ENCODE results near the gene DRC3.
A peak's percentile ranks its signal among the peaks of the same experiment; 100 is the strongest.
"Not testable (repeated sequence)": the region's sequence is repeated elsewhere in the genome, so short reads cannot be mapped to it uniquely, and the experiment has no call there.

The DRC3 gene

GRCh38 chr17:17972126-17972951, at the start of gene DRC3, which contains the start of gene TOM1L2:
Gene DRC3, plus strand, starts transcription at chr17:17972862. Its CDS starts 4,737 bp downstream, at chr17:17977599.
Gene TOM1L2, minus strand, starts transcription at chr17:17972400. Its CDS starts 87 bp downstream, at chr17:17972313.
- DNase-seq (ENCODE audit: low read depth in 3 of 3) = peak; percentile 99 to 100 (median 100)

- no peak for DNase-seq (ENCODE audit: low read depth in 3 of 3)
These were observed 48.4 kb upstream of the DRC3 start for GRCh38 chr17:17924131-17924856.

DNA sequence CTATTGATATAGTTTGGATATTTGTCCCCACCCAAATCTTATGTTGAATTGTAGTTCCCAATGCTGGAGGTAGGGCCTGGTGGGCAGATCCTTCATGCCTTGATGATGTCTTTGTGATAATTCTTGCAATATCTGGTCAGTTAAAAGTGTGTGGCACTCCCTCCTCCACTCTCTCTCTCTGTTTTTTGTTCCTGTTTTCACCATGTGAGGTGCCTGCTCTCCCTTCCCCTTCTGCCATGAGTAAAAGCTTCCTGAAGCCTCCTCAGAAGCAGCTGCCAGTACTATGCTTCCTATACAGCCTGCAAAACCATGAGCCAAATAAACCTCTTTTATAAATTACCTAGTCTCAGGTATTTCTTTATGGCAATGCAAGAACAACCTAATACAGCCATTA, 47.8 kb upstream of the DRC3 start:
- no peak for DNase-seq (ENCODE audit: low read depth in 3 of 3)

- DNase-seq (ENCODE audit: low read depth in 3 of 3) = no peak
These were observed 46.6 kb upstream of the DRC3 start for GRCh38 chr17:17926036-17926435.

DNA sequence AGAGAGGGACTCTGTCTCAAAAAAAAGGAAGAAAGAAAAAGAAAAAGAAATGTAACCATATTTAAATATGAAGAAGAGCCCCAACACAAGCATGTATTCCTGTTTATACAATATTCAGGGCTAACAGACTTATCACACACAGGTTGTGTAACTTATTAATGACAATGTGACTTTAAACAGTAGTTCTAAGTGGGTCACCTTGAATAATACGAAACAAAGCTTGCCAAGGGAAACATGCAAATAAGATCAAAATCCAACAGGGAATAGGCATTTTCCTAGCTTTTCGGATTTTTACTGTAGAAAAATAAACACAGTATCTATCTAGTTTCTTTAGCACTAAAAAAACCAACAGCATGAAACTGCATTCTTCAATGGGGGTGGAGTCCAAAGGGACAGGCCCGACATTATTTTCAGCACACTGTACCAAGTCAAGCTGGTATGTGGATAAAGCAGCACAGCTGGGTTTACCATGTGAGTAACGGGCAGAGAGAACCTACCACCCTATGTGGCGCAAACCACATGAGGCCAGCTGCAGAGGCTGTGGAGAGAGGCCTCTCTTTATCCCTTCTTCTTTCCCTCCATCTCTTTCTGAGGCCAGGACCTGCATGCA, 45.7 kb upstream of the DRC3 start:
- no peak for DNase-seq (ENCODE audit: low read depth in 3 of 3)

DNA sequence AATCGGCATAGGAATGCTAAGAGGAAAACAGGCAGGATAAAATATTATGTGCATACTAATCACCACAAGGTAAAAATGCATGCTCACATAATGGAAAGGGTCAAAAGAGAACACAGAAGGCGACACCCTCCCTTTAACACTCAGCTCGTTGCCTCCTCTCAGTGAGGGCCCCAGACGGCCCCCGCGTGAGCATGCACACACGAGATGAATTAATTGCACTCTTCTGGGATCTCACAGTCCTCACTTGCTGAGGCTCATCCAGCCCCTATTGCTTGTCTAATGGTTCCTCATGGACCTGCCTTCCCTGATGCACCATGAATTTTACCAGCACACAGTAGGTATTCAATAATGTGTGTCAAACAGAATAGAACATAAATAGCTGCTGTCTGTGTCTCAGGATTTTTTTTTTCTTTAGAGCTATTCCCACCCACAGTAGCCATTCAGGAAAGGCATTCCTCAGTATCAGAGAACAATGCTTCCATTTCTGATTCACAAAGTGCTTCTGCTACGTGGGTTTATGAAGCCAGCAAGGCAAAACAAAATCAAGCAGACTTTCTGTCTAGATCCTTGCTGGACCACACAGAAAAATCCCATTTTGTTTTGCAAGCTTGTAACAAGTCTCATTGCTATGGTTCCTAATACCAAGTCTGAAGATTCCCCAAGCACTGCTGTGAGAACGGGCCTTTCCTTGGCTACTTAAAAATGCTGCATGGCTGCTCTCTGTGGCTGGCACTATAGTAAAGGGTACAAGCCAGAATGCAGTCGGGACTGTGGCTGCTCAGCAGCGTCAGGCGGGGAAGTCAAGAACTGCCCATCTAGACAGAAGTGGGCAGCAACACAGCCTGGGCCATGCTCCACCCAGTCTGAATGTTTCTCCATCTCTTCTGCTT, 44.0 kb upstream of the DRC3 start:
- no peak for DNase-seq (ENCODE audit: low read depth in 3 of 3)

DNA sequence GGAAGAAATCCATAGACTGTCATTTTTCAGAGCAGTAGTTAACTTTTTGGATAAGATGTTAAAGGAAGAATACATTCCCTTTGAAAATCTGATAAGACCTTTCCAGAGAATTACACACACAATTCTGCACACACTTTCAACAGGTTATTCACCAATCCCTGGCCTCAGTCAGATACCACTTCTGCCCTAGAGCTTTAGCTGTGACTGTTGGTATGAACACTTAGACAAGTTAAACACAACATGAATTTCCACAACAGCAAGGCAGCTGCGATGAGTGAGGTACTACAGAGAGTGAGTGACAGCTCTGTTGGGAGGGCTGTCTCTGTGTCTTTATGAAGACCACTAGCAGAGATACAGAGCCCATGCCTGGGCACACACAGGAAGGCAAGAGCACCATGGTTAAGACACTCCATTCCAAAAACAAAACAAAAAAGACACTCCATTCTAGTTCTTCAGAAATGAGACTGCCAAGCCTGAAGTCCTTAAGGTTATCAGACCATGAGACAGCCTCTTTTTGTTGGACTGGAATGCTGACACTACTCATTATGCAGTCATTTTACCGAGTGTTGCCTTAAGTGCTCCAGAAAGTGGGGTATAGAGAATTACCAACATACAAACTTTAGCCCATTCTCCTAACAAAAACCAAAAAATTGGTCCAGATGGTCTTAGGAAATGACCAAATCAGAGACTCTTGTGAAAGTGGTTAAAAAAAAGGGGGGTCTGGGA, 42.8 kb upstream of the DRC3 start:
- DNase-seq (ENCODE audit: low read depth in 3 of 3) = no peak

DNA sequence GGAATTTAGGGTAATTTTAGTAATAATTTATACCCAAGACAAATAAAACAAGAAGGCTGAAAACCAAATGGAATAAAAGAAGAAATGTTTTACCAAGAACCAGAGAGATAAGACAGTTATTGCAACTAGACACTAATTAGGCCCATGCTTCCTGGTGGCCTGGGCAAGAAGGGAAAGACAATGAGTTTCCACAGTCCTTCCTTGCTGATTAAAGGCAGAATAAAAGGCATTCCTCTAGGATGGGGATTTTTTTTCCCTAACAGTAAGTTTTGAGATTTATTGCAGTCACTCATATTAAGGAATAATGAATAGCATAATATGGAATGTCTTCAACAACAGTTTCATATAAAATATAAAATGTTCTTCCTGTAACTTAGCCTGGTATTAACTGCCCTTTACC, 42.0 kb upstream of the DRC3 start:
- no peak for DNase-seq (ENCODE audit: low read depth in 3 of 3)

DNA sequence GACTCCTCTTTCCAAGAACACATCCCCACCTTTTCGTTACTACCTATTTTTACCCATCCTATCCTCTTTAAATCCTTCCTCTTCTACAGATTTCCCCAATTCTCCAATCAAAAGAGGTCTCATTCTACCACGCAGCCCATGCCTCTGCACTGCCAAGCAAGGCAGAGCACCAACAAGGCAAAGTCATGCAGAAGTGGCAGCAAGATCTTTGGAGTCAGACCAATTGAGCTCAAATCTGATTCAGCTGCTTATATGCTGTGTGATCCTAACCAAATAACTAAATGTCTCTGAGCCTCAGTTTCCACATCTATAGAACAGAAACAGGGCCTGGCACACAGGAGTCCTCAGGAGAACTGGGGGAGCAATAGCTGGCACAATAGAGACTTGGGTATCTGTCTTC, 41.5 kb upstream of the DRC3 start:
- no peak for DNase-seq (ENCODE audit: low read depth in 3 of 3)

GRCh38 chr17:17933775-17934174, 38.9 kb upstream of the DRC3 start:
- DNase-seq (ENCODE audit: low read depth in 3 of 3) = no peak

DNA sequence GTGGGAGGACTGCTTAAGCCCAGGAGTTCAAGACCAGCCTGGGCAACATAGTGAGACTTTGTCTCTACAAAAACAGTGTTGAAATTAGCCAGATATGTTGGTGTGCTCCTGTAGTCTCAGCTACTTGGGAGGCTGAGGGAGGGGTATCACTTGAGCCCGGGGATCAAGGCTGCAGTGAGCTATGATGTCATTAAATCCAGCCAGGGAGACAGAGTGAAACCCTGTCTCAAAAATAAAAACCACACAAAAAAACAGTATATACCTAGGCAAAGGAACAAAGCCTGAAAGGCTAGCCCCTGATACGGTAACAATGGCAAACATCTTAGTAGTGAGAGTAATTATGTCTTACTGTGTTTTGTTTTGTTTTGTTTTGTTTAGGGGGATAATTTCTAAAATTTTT, 38.4 kb upstream of the DRC3 start:
- no peak for DNase-seq (ENCODE audit: low read depth in 3 of 3)

GRCh38 chr17:17934806-17935205, 37.9 kb upstream of the DRC3 start:
- DNase-seq (ENCODE audit: low read depth in 3 of 3) = no peak

DNA sequence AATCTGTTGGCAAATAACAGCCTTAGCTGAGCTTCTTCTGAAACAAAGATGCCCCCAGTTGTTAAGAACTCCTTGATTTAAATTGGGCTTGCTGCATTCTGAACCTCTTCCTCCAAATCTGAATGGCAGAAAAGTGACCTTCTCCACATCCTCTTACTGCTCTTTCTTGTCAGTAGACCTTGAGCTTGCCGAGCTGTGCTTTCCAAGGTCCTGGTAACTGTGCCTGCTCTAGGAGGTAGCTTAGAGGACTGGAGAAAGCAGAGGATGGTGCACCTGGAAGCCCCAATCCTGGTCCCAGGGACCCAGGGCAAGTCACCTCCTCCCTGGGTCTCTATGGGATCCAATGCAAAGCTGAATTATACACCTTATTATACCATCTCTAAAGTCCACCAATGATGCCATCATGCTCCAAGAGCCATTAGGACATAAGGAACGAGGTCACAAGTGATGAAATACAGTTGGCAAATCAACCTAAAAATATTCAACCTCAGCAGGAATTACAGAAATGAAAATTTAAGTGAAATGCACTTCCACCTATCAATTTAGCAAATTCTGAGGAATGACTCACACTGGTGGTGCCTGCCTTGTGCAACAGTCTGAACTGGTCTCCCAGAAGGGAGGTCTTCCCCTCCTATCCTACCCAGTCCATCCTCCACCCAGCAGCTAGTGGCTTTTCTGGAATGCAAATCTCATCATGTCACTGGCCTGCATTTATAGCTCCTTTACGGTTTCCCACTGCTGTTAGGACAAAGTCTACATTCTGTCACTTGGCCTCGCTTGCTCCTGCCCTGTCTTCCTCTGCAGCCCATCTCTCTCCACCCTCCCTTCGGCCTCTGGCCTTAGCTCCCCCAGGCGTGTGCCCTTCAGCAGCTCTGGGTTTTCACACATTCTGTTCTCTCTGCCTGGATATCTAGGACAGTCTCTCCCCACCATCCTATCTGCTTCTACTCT, 37.1 kb upstream of the DRC3 start:
- DNase-seq (ENCODE audit: low read depth in 3 of 3) = no peak

DNA sequence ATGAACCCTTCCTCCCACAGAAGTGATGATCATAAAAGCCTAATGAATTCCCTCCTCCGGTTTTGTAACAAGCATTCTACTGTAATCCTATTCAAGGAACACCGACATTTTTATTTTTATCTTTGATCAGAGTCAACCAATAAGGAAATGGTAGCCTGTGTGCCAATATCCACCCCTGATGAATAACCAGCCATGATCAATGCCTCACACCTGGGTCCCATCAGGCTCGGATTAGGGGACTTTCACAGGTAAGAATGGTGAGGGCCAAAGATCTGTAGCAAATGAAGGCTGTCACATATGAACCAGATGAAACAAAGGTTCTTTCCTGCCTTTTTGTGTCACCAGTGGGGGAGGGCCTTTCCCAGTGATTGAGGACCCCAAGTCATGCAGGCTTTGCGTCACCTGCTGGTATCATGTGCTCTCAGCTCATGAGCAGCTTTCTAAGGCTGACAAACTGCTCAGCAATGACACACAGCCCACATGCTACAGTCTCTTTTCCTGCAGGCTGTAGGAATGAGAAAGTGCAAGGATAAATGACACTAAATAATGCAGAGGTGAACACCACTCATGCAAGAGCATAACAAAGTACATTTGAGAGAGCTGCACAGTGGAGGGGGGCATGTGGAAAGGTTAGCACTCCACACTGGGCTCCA, 35.3 kb upstream of the DRC3 start:
- DNase-seq (ENCODE audit: low read depth in 3 of 3) = no peak

GRCh38 chr17:17937958-17938357, 34.7 kb upstream of the DRC3 start:
- no peak for DNase-seq (ENCODE audit: low read depth in 3 of 3)

DNA sequence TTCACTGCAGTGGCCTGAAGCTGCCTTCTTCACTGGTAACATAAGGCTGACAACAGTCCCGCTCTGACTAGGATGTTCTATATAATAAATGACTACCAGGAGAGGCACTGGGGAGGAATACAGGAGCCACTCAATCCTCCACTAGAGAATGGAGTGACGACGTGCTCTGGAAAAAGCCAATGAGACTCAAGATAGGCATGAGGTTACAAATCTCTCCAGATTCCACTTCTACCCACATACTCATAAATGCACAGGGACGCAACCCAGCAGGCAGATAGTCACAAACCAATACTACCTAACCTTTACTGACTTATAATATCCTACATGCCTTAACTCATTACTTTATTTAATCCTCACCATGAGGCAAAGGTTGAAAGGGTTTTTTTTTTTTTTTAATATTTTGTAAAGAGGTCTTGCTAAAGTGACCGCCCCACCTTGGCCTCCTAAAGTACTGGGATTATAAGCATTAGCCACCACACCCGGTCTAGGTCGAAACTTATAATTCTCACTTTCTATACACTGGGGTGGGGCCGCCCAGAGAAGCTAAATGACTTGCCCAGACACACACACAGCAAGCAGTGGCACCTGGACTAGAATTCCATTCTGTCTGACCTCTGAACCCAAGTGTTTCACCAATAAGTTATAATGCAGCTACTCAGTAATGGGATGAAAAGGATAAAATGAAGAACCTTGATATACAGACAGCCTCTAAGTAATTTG, 34.1 kb upstream of the DRC3 start:
- DNase-seq (ENCODE audit: low read depth in 3 of 3) = no peak

GRCh38 chr17:17939941-17940340, 32.7 kb upstream of the DRC3 start:
- not testable (repeated sequence) for DNase-seq (ENCODE audit: low read depth in 3 of 3)

DNA sequence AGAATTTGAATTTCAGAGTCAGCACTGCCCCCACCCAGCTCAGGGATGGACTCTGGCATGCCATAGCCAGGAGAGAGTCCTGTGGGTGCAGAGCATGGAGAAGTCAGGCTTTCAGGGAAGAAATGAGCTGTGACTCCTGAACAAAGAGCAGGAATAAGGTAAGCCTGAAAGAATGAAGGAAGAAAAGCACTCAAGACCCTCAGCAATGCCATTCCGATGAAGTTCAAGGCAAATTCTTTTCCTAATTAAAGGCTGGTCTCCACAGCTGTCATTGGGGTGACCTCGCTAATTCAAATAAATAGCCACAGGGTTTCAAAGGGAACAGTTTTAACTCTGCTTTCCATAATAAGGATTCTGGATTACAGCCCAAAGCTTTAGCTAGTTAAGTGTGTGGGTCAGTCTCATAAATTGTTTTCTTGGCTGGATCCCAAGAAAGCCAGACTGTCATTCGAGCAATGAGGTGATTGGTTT, 32.2 kb upstream of the DRC3 start:
- no peak for DNase-seq (ENCODE audit: low read depth in 3 of 3)

All from stimulated activated CD4-positive, alpha-beta T cell treated with anti-CD3 and anti-CD28 coated beads, TNF-alpha, amount 100 ng/mL, for 48 hours (primary cell).